HepG2 (cell line): ENCODE measurements around the gene TTLL4. TPM values are rescaled to one million over a fixed set of nuclear protein-coding genes. Genes with fewer than 3 reads are reported as not detected.

Experiments used
- ADNP ChIP-seq: sonication (generic); formaldehyde crosslinking; IDR thresholded peaks from 2 replicates; pipeline ENCODE4 v1.4.0; 2020; ENCODE audit warnings: missing genetic modification reagents
- ATF7 ChIP-seq, 2 experiments: fragments of 450-650 bp in 1 of 2; sonication (generic) in 1 of 2; formaldehyde crosslinking in 1 of 2; IDR thresholded peaks; 2 replicates each; pipeline versions ENCODE4 v1.4.0 to v1.6.1; 2016 to 2020; ENCODE audit warnings: antibody characterized with exemption in 1 of 2, mild to moderate bottlenecking in 1 of 2, missing genetic modification reagents in 1 of 2
- ATM ChIP-seq: fragments of 450-650 bp; IDR thresholded peaks from 2 replicates; pipeline ENCODE4 v1.7.1; 2017; ENCODE audit warnings: mild to moderate bottlenecking, borderline replicate concordance
- CREB1 ChIP-seq, 2 experiments: fragments of 450-650 bp in 1 of 2; IDR thresholded peaks; 2 replicates each; pipeline ENCODE4 v1.6.1; 2016 to 2017; ENCODE audit warnings: control low read depth in 1 of 2, mild to moderate bottlenecking in 1 of 2, missing compliant biosample characterization in 1 of 2, missing genetic modification characterization in 1 of 2
- CSRNP1 ChIP-seq: sonication (generic); formaldehyde crosslinking; IDR thresholded peaks from 2 replicates; pipeline ENCODE4 v1.8.1; 2023; ENCODE audit warnings: mild to moderate bottlenecking, missing genetic modification reagents
- E2F2 ChIP-seq: sonication (generic); formaldehyde crosslinking; IDR thresholded peaks from 2 replicates; pipeline ENCODE4 v1.4.0; 2020; ENCODE audit warnings: missing genetic modification reagents, borderline replicate concordance
- ELF3 ChIP-seq: IDR thresholded peaks from 2 replicates; pipeline ENCODE4 v1.6.1; 2016; ENCODE audit warnings: missing genetic modification reagents, missing compliant biosample characterization
- ERF ChIP-seq: IDR thresholded peaks from 2 replicates; pipeline ENCODE4 v1.6.1; 2018; ENCODE audit warnings: missing biosample characterization, missing genetic modification reagents
- ISX ChIP-seq: sonication (generic); formaldehyde crosslinking; conservative IDR thresholded peaks from 2 replicates; pipeline ENCODE4 v1.5.0; 2020; ENCODE audit warnings: missing genetic modification reagents
- MEIS1 ChIP-seq: sonication (generic); formaldehyde crosslinking; IDR thresholded peaks from 2 replicates; pipeline ENCODE4 v1.9.0; 2021; ENCODE audit warnings: mild to moderate bottlenecking, missing genetic modification reagents, moderate library complexity, borderline replicate concordance
- MIER3 ChIP-seq: IDR thresholded peaks from 2 replicates; pipeline ENCODE4 v1.6.1; 2016; ENCODE audit warnings: missing compliant biosample characterization, borderline replicate concordance
- MTA1 ChIP-seq: sonication (generic); formaldehyde crosslinking; IDR thresholded peaks from 2 replicates; pipeline ENCODE4 v1.4.0; 2020; ENCODE audit warnings: missing genetic modification reagents, mild to moderate bottlenecking, borderline replicate concordance
- RARA ChIP-seq: IDR thresholded peaks from 2 replicates; pipeline ENCODE4 v1.6.1; 2016; ENCODE audit warnings: missing genetic modification reagents, missing compliant biosample characterization
- RBM22 ChIP-seq: fragments of 200-400 bp; formaldehyde crosslinking; optimal IDR thresholded peaks from 2 replicates; pipeline ENCODE3; 2017; ENCODE audit warnings: mild to moderate bottlenecking, low read length, moderate library complexity
- ZBTB3 ChIP-seq: sonication (generic); formaldehyde crosslinking; IDR thresholded peaks from 2 replicates; pipeline ENCODE4 v1.4.0; 2020; ENCODE audit warnings: low read depth, mild to moderate bottlenecking, moderate library complexity, missing genetic modification reagents, borderline replicate concordance
- ZBTB39 ChIP-seq: sonication (generic); formaldehyde crosslinking; IDR thresholded peaks from 2 replicates; pipeline ENCODE4 v1.5.0; 2020; ENCODE audit warnings: missing genetic modification reagents
- ZBTB46 ChIP-seq: sonication (generic); formaldehyde crosslinking; IDR thresholded peaks from 2 replicates; pipeline ENCODE4 v1.4.0; 2020; ENCODE audit warnings: mild to moderate bottlenecking, missing genetic modification reagents, borderline replicate concordance
- ZKSCAN1 ChIP-seq: fragments of 150-350 bp; IDR thresholded peaks from 2 replicates; pipeline ENCODE4 v1.6.1; 2014; ENCODE audit warnings: low read length
- ZNF224 ChIP-seq: sonication (generic); formaldehyde crosslinking; IDR thresholded peaks from 2 replicates; pipeline ENCODE4 v1.5.0; 2020; ENCODE audit warnings: mild to moderate bottlenecking, missing genetic modification reagents
- ZNF33A ChIP-seq: sonication (generic); formaldehyde crosslinking; IDR thresholded peaks from 2 replicates; pipeline ENCODE4 v1.5.1; 2020; ENCODE audit warnings: missing genetic modification reagents, mild to moderate bottlenecking, moderate library complexity, borderline replicate concordance
- ZNF569 ChIP-seq: sonication (generic); formaldehyde crosslinking; IDR thresholded peaks from 2 replicates; pipeline ENCODE4 v1.5.0; 2020; ENCODE audit warnings: mild to moderate bottlenecking, missing genetic modification reagents, moderate library complexity, borderline replicate concordance
- ZNF605 ChIP-seq: sonication (generic); formaldehyde crosslinking; IDR thresholded peaks from 2 replicates; pipeline ENCODE4 v1.8.0; 2022; ENCODE audit warnings: mild to moderate bottlenecking, missing genetic modification reagents
- polyA plus RNA-seq, 8 experiments: library from polyadenylated mRNA; depleted of rRNA in 3 of 8; stranded (reverse) in 7 of 8; unstranded in 1 of 8; fragments of >200 nt; fragmentation: Illumina TruSeq in 4 of 8; extraction: Trizol in 4 of 8; gene quantifications; 2 replicates each; pipeline versions ENCODE4 v1.2.1 to v1.2.3, GENCODE V29; 2011 to 2016; ENCODE audit warnings: low read depth in 4 of 8, missing spikeins in 1 of 8, mixed read lengths in 1 of 8; ENCODE audit not compliant: insufficient read depth in 1 of 8
- total RNA-seq, 5 experiments: library from RNA; depleted of rRNA; stranded (reverse); fragments of >200 nt; fragmentation: Illumina TruSeq; extraction: Trizol; gene quantifications; 2 replicates each; pipeline ENCODE4 v1.2.3, GENCODE V29; 2016; ENCODE audit warnings: low read depth in 1 of 5

The TTLL4 gene
- total and polyA plus RNA-seq, 2 of the 13 experiments (the other 11 are each of a cell fraction or from before 2014, with no cell fraction given) = 77.5 to 84.6 TPM

- TF ChIP-seq MIER3 (no peak), ZBTB39 (CRISPR knock-in tag) (no peak), CREB1 (IDR thresholded peaks at IDR 0.05) (no peak), CREB1 (CRISPR knock-in tag; IDR thresholded peaks at IDR 0.05) (no peak), ATF7 (IDR thresholded peaks at IDR 0.05) (no peak), ATF7 (CRISPR knock-in tag; IDR thresholded peaks at IDR 0.05) (no peak), CSRNP1 (no peak), ISX (CRISPR knock-in tag) (no peak), ERF (CRISPR knock-in tag) (peak; percentile 13; the same call in 1 of the 2 replicates), MTA1 (no peak), ZBTB3 (no peak), ELF3 (CRISPR knock-in tag) (no peak), ATM (no peak), E2F2 (CRISPR knock-in tag) (no peak), ADNP (no peak), ZNF605 (CRISPR knock-in tag) (no peak), ZNF224 (0 out of 2 replicates have a peak, but pooled peaks have one; percentile 8), MEIS1 (CRISPR knock-in tag) (no peak), ZKSCAN1 (no peak), ZBTB46 (CRISPR knock-in tag) (no peak), RBM22 (no peak), ZNF33A (CRISPR knock-in tag) (no peak), ZNF569 (CRISPR knock-in tag) (0 out of 2 replicates have a peak, but pooled peaks have one; percentile 6), RARA (CRISPR knock-in tag) (peak; percentile 84)
These were observed 44.5 kb downstream of the TTLL4 start (continued) for GRCh38 chr2:218755198-218755566.
